K562 (cell line): Measurements from ENCODE around the gene NR5A1. TPM values are rescaled to one million over a fixed set of nuclear protein-coding genes. Genes with fewer than 3 reads are reported as not detected.
A peak's percentile ranks its signal among the peaks of the same experiment; 100 is the strongest.

Experiments
- ATAC-seq: fragments of 200-7000 bp; cut with Tn5 transposase; 3 replicates; pipeline ENCODE4 v1.9.1; 2020; ENCODE audit warnings: moderate library complexity
- BruUV-seq: library from RNA; stranded (reverse); fragments of 400-500 nt; replicated peaks from 2 replicates; lab custom pipeline; 2021; lab: Mats Ljungman, UMichigan
- CTCF ChIA-PET: fragments of 300-600 bp; formaldehyde crosslinking; extraction: SDS; loops from one replicate; lab custom pipeline; 2021; ENCODE audit warnings: low intra/inter-chr PET ratio; lab: Yijun Ruan, JAX
- POLR2A ChIA-PET: fragments of 300-600, 350-650 bp; sonication (Branson Sonifier 250); formaldehyde crosslinking; extraction: SDS; loops from one replicate; lab custom pipeline; 2021; ENCODE audit warnings: antibody characterized with exemption, inconsistent platforms; lab: Yijun Ruan, JAX
- DNase-seq, 4 experiments: peaks; one replicate each; pipeline versions ENCODE4 v3.0.0 to v3.0.0-alpha.2; 2011 to 2018; ENCODE audit warnings: low spot score in 3 of 4, mixed read lengths in 3 of 4; ENCODE audit errors: extremely low read depth in 1 of 4
- FAIRE-seq: peaks from 2 replicates; lab custom pipeline; 2011; peaks lifted over from hg19 to GRCh38; lab: Jason Lieb, UNC
- H2AFZ ChIP-seq: 2 replicates; pipeline ENCODE4 v1.6.0; 2011; ENCODE audit warnings: low read depth, low read length, control low read depth, inconsistent platforms
- H3K27ac ChIP-seq: fragments of 200-600 bp; 3 replicates; pipeline ENCODE4 v1.8.0; 2011; ENCODE audit warnings: low read depth, mild to moderate bottlenecking, control low read depth, inconsistent platforms, low read length, moderate library complexity, mixed read lengths; ENCODE audit errors: extremely low read depth
- H3K27me3 ChIP-seq, 2 experiments: fragments of 300-600 bp in 1 of 2; 2 replicates in 1 of 2; 3 replicates in 1 of 2; pipeline versions ENCODE4 v1.6.0 to v1.8.0; 2011; ENCODE audit warnings: inconsistent platforms in 2 of 2, low read length in 2 of 2, mild to moderate bottlenecking in 1 of 2, mixed read lengths in 1 of 2, moderate library complexity in 1 of 2; ENCODE audit not compliant: control insufficient read depth in 2 of 2, insufficient read depth in 2 of 2
- H3K36me3 ChIP-seq: fragments of 300-600 bp; 3 replicates; pipeline ENCODE4 v1.8.0; 2011; ENCODE audit warnings: mild to moderate bottlenecking, low read length, inconsistent platforms; ENCODE audit not compliant: control insufficient read depth, insufficient read depth
- H3K4me1 ChIP-seq, 2 experiments: fragments of 200-600 bp in 1 of 2; replicated peaks in 1 of 2; 2 replicates in 1 of 2; 3 replicates in 1 of 2; pipeline versions ENCODE4 v1.5.1 to v1.8.0; 2011; ENCODE audit warnings: inconsistent platforms in 2 of 2, low read length in 2 of 2, mild to moderate bottlenecking in 1 of 2, mixed read lengths in 1 of 2, moderate library complexity in 1 of 2; ENCODE audit not compliant: control insufficient read depth in 2 of 2, insufficient read depth in 2 of 2
- H3K4me2 ChIP-seq: 2 replicates; pipeline ENCODE4 v1.6.1; 2011; ENCODE audit warnings: low read length, control low read depth, inconsistent platforms, mixed read lengths; ENCODE audit not compliant: insufficient read depth
- H3K4me3 ChIP-seq: fragments of 200-600 bp; sonication (generic), shearing (Covaris generic); 2 replicates; pipeline ENCODE4 v1.5.1; 2016; ENCODE audit warnings: control low read depth, inconsistent platforms
- H3K79me2 ChIP-seq: fragments of 200-600 bp; 3 replicates; pipeline ENCODE4 v1.8.0; 2011; ENCODE audit warnings: low read length, inconsistent platforms; ENCODE audit not compliant: control insufficient read depth, insufficient read depth
- H3K9ac ChIP-seq, 2 experiments: 2 replicates each; pipeline versions ENCODE4 v1.6.0 to v1.6.1; 2011; ENCODE audit warnings: low read depth in 2 of 2, low read length in 2 of 2, control low read depth in 1 of 2, inconsistent platforms in 1 of 2, mild to moderate bottlenecking in 1 of 2, mixed read lengths in 1 of 2; ENCODE audit not compliant: insufficient read depth in 1 of 2
- H3K9me1 ChIP-seq: one replicate; pipeline ENCODE4 v1.6.0; 2011; ENCODE audit warnings: inconsistent platforms, mild to moderate bottlenecking, low read length, moderate library complexity; ENCODE audit not compliant: control insufficient read depth, insufficient read depth
- H3K9me3 ChIP-seq: replicated peaks from 2 replicates; pipeline ENCODE4 v1.5.1; 2011; ENCODE audit warnings: low read depth, low read length, inconsistent platforms; ENCODE audit not compliant: control insufficient read depth, insufficient read depth
- H4K20me1 ChIP-seq: replicated peaks from 2 replicates; pipeline ENCODE4 v1.6.1; 2011; ENCODE audit warnings: low read length, inconsistent platforms, mixed read lengths; ENCODE audit not compliant: control insufficient read depth, insufficient read depth
- CTCF ChIP-seq, 3 experiments: IDR thresholded peaks in 2 of 3; conservative IDR thresholded peaks in 1 of 3; 2 replicates each; pipeline ENCODE4 v1.5.1; 2011 to 2012; ENCODE audit warnings: low read length in 3 of 3, mild to moderate bottlenecking in 3 of 3, control low read depth in 2 of 3, improper control_type of control experiment in 1 of 3, inconsistent platforms in 1 of 3, low read depth in 1 of 3, mixed read lengths in 1 of 3, moderate library complexity in 1 of 3; ENCODE audit not compliant: insufficient read depth in 2 of 3
- HNRNPUL1 ChIP-seq: fragments of 200-400 bp; formaldehyde crosslinking; IDR thresholded peaks from 2 replicates; pipeline ENCODE4 v1.6.1; 2017; ENCODE audit warnings: low read length
- MBD1 ChIP-seq: fragments of 250-450 bp; sonication (Bioruptor Pico); IDR thresholded peaks from 2 replicates; pipeline ENCODE4 v1.8.0; 2022; ENCODE audit warnings: inconsistent platforms
- STAG1 ChIP-seq: sonication (generic); formaldehyde crosslinking; IDR thresholded peaks from 2 replicates; pipeline ENCODE4 v1.5.0; 2020; ENCODE audit warnings: missing genetic modification reagents, borderline replicate concordance
- XRCC5 ChIP-seq: fragments of 200-400 bp; formaldehyde crosslinking; IDR thresholded peaks from 2 replicates; pipeline ENCODE4 v1.6.1; 2017; ENCODE audit warnings: low read depth, mild to moderate bottlenecking, low read length
- WGBS: fragments of 100-300 bp; shearing (Covaris generic); methylation state at CpG from one replicate; pipeline ENCODE4 v1.1.6; 2016; ENCODE audit warnings: low coverage, mixed read lengths; ENCODE audit not compliant: insufficient coverage; ENCODE audit errors: missing lambda C conversion rate; 5-methylcytosine and 5-hydroxymethylcytosine counted together
- in situ Hi-C: fragments of 300-500 bp; cut with MboI; formaldehyde crosslinking; loops from 4 replicates; pipeline ENCODE4 v1.15.0; 2018; ENCODE audit warnings: inconsistent platforms, mixed read lengths
- intact Hi-C: fragments of 100-400 bp; cut with micrococcal nuclease; formaldehyde crosslinking; loops from 2 replicates; pipeline ENCODE4 v1.14.2; 2022
- polyA plus RNA-seq, 8 experiments: library from polyadenylated mRNA; depleted of rRNA in 4 of 8; stranded (reverse) in 5 of 8; unstranded in 3 of 8; fragments of >200 nt; fragmentation: Nextera tagmentation in 2 of 8; fragmentation: Illumina TruSeq in 1 of 8; extraction: Ambion mirVana in 2 of 8; extraction: Trizol in 1 of 8; gene quantifications; 2 replicates each; pipeline versions ENCODE4 v1.2.1 to v1.2.3, GENCODE V29; 2011 to 2014; ENCODE audit warnings: inconsistent platforms in 1 of 8, missing spikeins in 1 of 8
- total RNA-seq, 7 experiments: library from RNA; depleted of rRNA in 6 of 7; stranded (reverse); fragments of >200 nt in 6 of 7; fragmentation: Illumina TruSeq in 2 of 7; extraction: Trizol in 2 of 7; gene quantifications; 2 replicates each; pipeline versions ENCODE4 v1.2.1 to v1.2.3, GENCODE V29; 2011 to 2021; ENCODE audit warnings: low replicate concordance in 1 of 7

The NR5A1 gene
- total and polyA plus RNA-seq, 9 of the 15 experiments (the other 6 are each of a cell fraction or from before 2014, with no cell fraction given), result 0.11 to 0.32 (median 0.20) TPM; not detected in 6

GRCh38 chr9:124532897-124533296, 25.7 kb upstream of the NR5A1 start:
- no peak for FAIRE-seq
- CTCF ChIA-PET, result no interaction called here
- 75% methylated on average over 2 of the region's 2 CpGs for WGBS
- H3K9me3 ChIP-seq, result no peaks in the 10 kb centered on the region
- peaks cover 0 to 2% of the 10 kb centered on the region in 2 experiments; a peak in 3 of 5 replicates for H3K4me1 ChIP-seq
- no peak overlapping the region for H3K4me3 ChIP-seq
- no peaks in the 10 kb centered on the region for H3K79me2 ChIP-seq
- no peak overlapping the region for H3K4me2 ChIP-seq
- TF ChIP-seq STAG1 (CRISPR knock-in tag) (no peak), MBD1 (CRISPR knock-in tag) (no peak), CTCF (IDR thresholded peaks at IDR 0.05 in 2 of 3, conservative IDR thresholded peaks at IDR 0.05 in 1 of 3; ENCODE audit: insufficient read depth in 2 of 3, low read depth in 1 of 3, low read length in 3 of 3) (peak in 2 of 3 experiments; percentile 9 to 16; a peak in 2 of 6 replicates), HNRNPUL1 (no peak), XRCC5 (no peak)
- no TSS peak for BruUV-seq
- intact Hi-C loops, result no loop called here
- H3K27ac ChIP-seq, result no peak overlapping the region
- H3K27me3 ChIP-seq, result no peaks in the 10 kb centered on the region
- no peak overlapping the region for H2AFZ ChIP-seq
- no peak for ATAC-seq
- no peak for DNase-seq
- no peaks in the 10 kb centered on the region; the same call in 1 of the 2 replicates for H4K20me1 ChIP-seq
- in situ Hi-C loops, result no loop called here
- peaks cover 71% of the 10 kb centered on the region; the same call in 2 of the 3 replicates for H3K36me3 ChIP-seq
- H3K9ac ChIP-seq, result 0 out of 4 replicates have a peak overlapping the region, but pooled peaks of 1 of the 2 experiments have one; percentile 10
- POLR2A ChIA-PET, result interaction anchor here (1.3 to 1.4 kb wide), 2 partner anchors 12 to 17 kb away, joined by 3 to 4 read pairs; no protein-coding TSS in a partner anchor
- H3K9me1 ChIP-seq, result no peaks in the 10 kb centered on the region
